ENCODE results near the gene PTGR1. TPM values are rescaled to one million over a fixed set of nuclear protein-coding genes. Genes with fewer than 3 reads are reported as not detected.

The PTGR1 gene
- total RNA-seq, 1 experiment from 2014 or later: 41.6 TPM

GRCh38 chr9:111599955-111600343, 502 bp upstream of the PTGR1 start:
- Mint-ChIP-seq H3K36me3 (peaks cover 20% of the 10 kb centered on the region), H3K4me3 (peak overlapping the region; percentile 94), H3K27ac (no peak overlapping the region), H3K9me3 (peaks cover 7% of the 10 kb centered on the region; the same call in 1 of the 2 replicates), H3K27me3 (ENCODE audit: low read depth) (peaks cover 8% of the 10 kb centered on the region), H3K4me1 (peaks cover 13% of the 10 kb centered on the region)
- ATAC-seq (peak; percentile 30), DNase-seq (ENCODE audit: low spot score) (no peak)
- ChIA-PET CTCF (interaction anchor here (0.5 to 3.5 kb wide), 6 partner anchors 14 to 364 kb away, joined by 3 to 46 read pairs (median 6); partner anchors contain the start of gene DNAJC25), POLR2A (interaction anchor here (0.6 to 3.5 kb wide), 2 partner anchors 22 to 31 kb away, joined by 3 to 14 read pairs; partner anchors contain the start of gene DNAJC25)
- no peak for TF ChIP-seq CDX4 (CRISPR knock-in tag; IDR thresholded peaks at IDR 0.05; ENCODE audit: borderline replicate concordance)
- 0 out of 2 replicates have a peak, but pooled peaks have one; percentile 29 for TF ChIP-seq ZBTB21 (CRISPR knock-in tag; IDR thresholded peaks at IDR 0.05; ENCODE audit: borderline replicate concordance)
- TF ChIP-seq CBFB (CRISPR knock-in tag; IDR thresholded peaks at IDR 0.05; ENCODE audit: low read depth): no peak
- no peak for TF ChIP-seq MXD4 (CRISPR knock-in tag; IDR thresholded peaks at IDR 0.05; ENCODE audit: borderline replicate concordance)
- TF ChIP-seq AFF4 (CRISPR knock-in tag; IDR thresholded peaks at IDR 0.05; ENCODE audit: borderline replicate concordance): no peak
- 0 out of 2 replicates have a peak, but pooled peaks have one; percentile 49 for TF ChIP-seq ESRRA (CRISPR knock-in tag; IDR thresholded peaks at IDR 0.05; ENCODE audit: borderline replicate concordance)
- peak; percentile 80 for TF ChIP-seq ZNF138 (CRISPR knock-in tag; conservative IDR thresholded peaks at IDR 0.05)

GRCh38 chr9:111598733-111599091, 735 bp downstream of the PTGR1 start:
- no peak overlapping the region for H3K27ac Mint-ChIP-seq
- ChIA-PET CTCF (interaction anchor here (0.7 to 3.5 kb wide), 15 partner anchors 9 to 476 kb away, joined by 3 to 46 read pairs (median 5); partner anchors contain the start of genes DNAJC25 and GNG10), POLR2A (interaction anchor here (1.0 to 3.5 kb wide), 2 partner anchors 23 to 33 kb away, joined by 3 to 14 read pairs; partner anchors contain the start of gene DNAJC25)
- H3K9me3 Mint-ChIP-seq: peaks cover 7% of the 10 kb centered on the region; the same call in 1 of the 2 replicates
- DNase-seq (ENCODE audit: low spot score) (no peak), ATAC-seq (no peak)
- TF ChIP-seq KAT7 (CRISPR knock-in tag; IDR thresholded peaks at IDR 0.05; ENCODE audit: borderline replicate concordance): no peak
- no peak for TF ChIP-seq E2F4 (CRISPR knock-in tag; IDR thresholded peaks at IDR 0.05; ENCODE audit: borderline replicate concordance, low read depth)
- no peak for TF ChIP-seq ZBTB43 (CRISPR knock-in tag; IDR thresholded peaks at IDR 0.05)
- 0 out of 2 replicates have a peak, but pooled peaks have one; percentile 8 for TF ChIP-seq GABPB1 (CRISPR knock-in tag; IDR thresholded peaks at IDR 0.05)
- no peak for TF ChIP-seq HMGA2 (CRISPR knock-in tag; IDR thresholded peaks at IDR 0.05)
- no peak for TF ChIP-seq ERG (CRISPR knock-in tag; IDR thresholded peaks at IDR 0.05)
- no peak for TF ChIP-seq ZNF263 (CRISPR knock-in tag; IDR thresholded peaks at IDR 0.05; ENCODE audit: low read depth)
- TF ChIP-seq IRF1 (CRISPR knock-in tag; IDR thresholded peaks at IDR 0.05): no peak
- no peak for TF ChIP-seq E2F1 (CRISPR knock-in tag; IDR thresholded peaks at IDR 0.05)
- no peak for TF ChIP-seq SMAD3 (CRISPR knock-in tag; IDR thresholded peaks at IDR 0.05; ENCODE audit: borderline replicate concordance)
- TF ChIP-seq CDX4 (CRISPR knock-in tag; IDR thresholded peaks at IDR 0.05; ENCODE audit: borderline replicate concordance): no peak
- no peak for TF ChIP-seq CREM (CRISPR knock-in tag; IDR thresholded peaks at IDR 0.05)
- no peak for TF ChIP-seq ZNF121 (CRISPR knock-in tag; IDR thresholded peaks at IDR 0.05)
- TF ChIP-seq NR3C1 (CRISPR knock-in tag; conservative IDR thresholded peaks at IDR 0.05; ENCODE audit: low read depth): 0 out of 2 replicates have a peak, but pooled peaks have one; percentile 14
- H3K4me1 Mint-ChIP-seq: peaks cover 10% of the 10 kb centered on the region
- peaks cover 26% of the 10 kb centered on the region for H3K36me3 Mint-ChIP-seq
- peaks cover 8% of the 10 kb centered on the region for H3K27me3 Mint-ChIP-seq (ENCODE audit: low read depth)
- peak overlapping the region; percentile 94 for H3K4me3 Mint-ChIP-seq

All from WTC11 (cell line).